Activated CD4-positive, alpha-beta T cell treated with anti-CD3 and anti-CD28 coated beads, Interleukin-2, Interleukin-6, amounts not matched to agents 100 ng/mL and 50 ng/mL, durations not matched to agents 16 hours and 8 hours (primary cell): Measurements from ENCODE around the gene ALDH3B2.
"Not testable (repeated sequence)": the region's sequence is repeated elsewhere in the genome, so short reads cannot be mapped to it uniquely, and the experiment has no call there.

Experiments
- DNase-seq: peaks from one replicate; pipeline ENCODE4 v3.0.0-alpha.2; 2020

The ALDH3B2 gene

GRCh38 chr11:67682126-67683034 lies 8.0 kb upstream of the ALDH3B2 start:
- DNase-seq, result not testable (repeated sequence)

- no peak for DNase-seq
Observed at GRCh38 chr11:67680696-67681470, 6.5 kb upstream of the ALDH3B2 start.

GRCh38 chr11:67675058-67675747 lies 780 bp upstream of the ALDH3B2 start:
- DNase-seq, result no peak

- DNase-seq, result no peak
Observed at GRCh38 chr11:67673902-67674301, 521 bp downstream of the ALDH3B2 start.

GRCh38 chr11:67673358-67673757 lies 1.1 kb downstream of the ALDH3B2 start:
- DNase-seq, result no peak

- DNase-seq, result no peak
Observed at GRCh38 chr11:67671211-67671520, 3.3 kb downstream of the ALDH3B2 start.

GRCh38 chr11:67670316-67671210 lies 3.9 kb downstream of the ALDH3B2 start:
- no peak for DNase-seq

- DNase-seq, result no peak
Observed at GRCh38 chr11:67668192-67668551, 6.3 kb downstream of the ALDH3B2 start.

- DNase-seq, result no peak
Observed at GRCh38 chr11:67667490-67668191, 6.8 kb downstream of the ALDH3B2 start.

- no peak for DNase-seq
Observed at GRCh38 chr11:67666676-67667489, 7.5 kb downstream of the ALDH3B2 start.

- no peak for DNase-seq
Observed at GRCh38 chr11:67666303-67666645, 8.1 kb downstream of the ALDH3B2 start.

GRCh38 chr11:67665541-67666302 lies 8.7 kb downstream of the ALDH3B2 start:
- DNase-seq, result no peak

GRCh38 chr11:67664696-67665540 lies 9.5 kb downstream of the ALDH3B2 start:
- DNase-seq, result no peak

GRCh38 chr11:67664213-67664585 lies 10.2 kb downstream of the ALDH3B2 start:
- DNase-seq, result no peak

- no peak for DNase-seq
Observed at GRCh38 chr11:67663532-67664212, 10.8 kb downstream of the ALDH3B2 start.

GRCh38 chr11:67662835-67663531 lies 11.4 kb downstream of the ALDH3B2 start:
- no peak for DNase-seq

GRCh38 chr11:67662142-67662834 lies 12.1 kb downstream of the ALDH3B2 start:
- DNase-seq, result no peak
